Naive B cell (primary cell): Measurements from ENCODE around the gene ILK. TPM values are rescaled to one million over a fixed set of nuclear protein-coding genes. Genes with fewer than 3 reads are reported as not detected.
A peak's percentile ranks its signal among the peaks of the same experiment; 100 is the strongest.

ENCODE experiments used
- ATAC-seq, 2 donors: fragments of 150-1000 bp; cut with Tn5 transposase; 2 replicates each; pipeline ENCODE4 v1.10.0; 2021; ENCODE audit warnings: low read depth in 2 of 2, mild to moderate bottlenecking in 2 of 2, moderate library complexity in 2 of 2
- DNase-seq: peaks from one replicate; pipeline ENCODE4 v3.0.0; 2022
- H3K27ac Mint-ChIP-seq, 6 donors: one replicate each; pipeline ENCODE4 v1.8.0; 2020 to 2022; ENCODE audit warnings: mild to moderate bottlenecking in 6 of 6, mixed read lengths in 6 of 6, moderate library complexity in 5 of 6, inconsistent platforms in 2 of 6
- H3K27me3 Mint-ChIP-seq, 3 donors: one replicate each; pipeline ENCODE4 v1.8.0; 2021 to 2022; ENCODE audit warnings: mixed read lengths in 3 of 3, mild to moderate bottlenecking in 1 of 3
- H3K36me3 Mint-ChIP-seq, 2 donors: one replicate each; pipeline ENCODE4 v1.8.0; 2020 to 2022; ENCODE audit warnings: mixed read lengths in 2 of 2, inconsistent platforms in 1 of 2, mild to moderate bottlenecking in 1 of 2
- H3K4me1 Mint-ChIP-seq, 3 donors: one replicate each; pipeline ENCODE4 v1.8.0; 2020 to 2022; ENCODE audit warnings: mixed read lengths in 3 of 3, inconsistent platforms in 1 of 3, mild to moderate bottlenecking in 1 of 3, moderate library complexity in 1 of 3
- H3K4me3 Mint-ChIP-seq, 8 donors: one replicate each; pipeline ENCODE4 v1.8.0; 2020 to 2022; ENCODE audit warnings: mild to moderate bottlenecking in 8 of 8, mixed read lengths in 8 of 8, moderate library complexity in 8 of 8, inconsistent platforms in 2 of 8
- H3K9me3 Mint-ChIP-seq, 7 donors: one replicate each; pipeline ENCODE4 v1.8.0; 2020 to 2022; ENCODE audit warnings: mixed read lengths in 7 of 7, mild to moderate bottlenecking in 5 of 7, inconsistent platforms in 2 of 7, moderate library complexity in 1 of 7
- polyA plus RNA-seq, 6 donors: library from polyadenylated mRNA; unstranded; fragments of 300-500 nt; fragmentation: Illumina TruSeq; gene quantifications; one replicate each; pipeline ENCODE4 v1.2.3, GENCODE V29; 2021; ENCODE audit warnings: low read depth in 6 of 6

The ILK gene
- polyA plus RNA-seq, 6 donors from 2014 or later = 49.8 to 87.8 (median 73.8) TPM

DNA sequence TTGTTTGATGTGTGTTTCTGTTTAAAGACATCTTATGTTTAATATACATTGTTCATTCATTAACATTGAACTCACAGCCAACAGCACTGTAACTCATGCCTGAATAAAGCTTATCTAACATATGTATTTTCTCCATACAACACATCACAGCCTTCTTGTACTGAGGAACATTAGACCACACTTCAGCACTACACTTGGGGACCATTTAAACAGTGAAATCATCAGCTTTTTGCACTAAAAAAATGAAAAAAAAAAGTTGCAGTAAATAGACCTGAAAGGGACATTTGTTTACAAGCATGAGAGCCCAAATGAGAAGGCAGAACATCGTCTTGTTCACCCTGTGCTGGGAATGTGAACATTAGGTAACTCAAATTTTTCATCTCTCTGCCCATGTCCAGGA, 31.0 kb downstream of the ILK start:
- ATAC-seq (no peak), DNase-seq (no peak)
- H3K4me3 Mint-ChIP-seq = no peak overlapping the region
- H3K36me3 Mint-ChIP-seq = no peaks in the 10 kb centered on the region
- H3K9me3 Mint-ChIP-seq = no peaks in the 10 kb centered on the region
- H3K27me3 Mint-ChIP-seq = no peaks in the 10 kb centered on the region
- no peak overlapping the region for H3K27ac Mint-ChIP-seq
- H3K4me1 Mint-ChIP-seq = peaks cover 0 to 4% (median 3%) of the 10 kb centered on the region in 3 donors

DNA sequence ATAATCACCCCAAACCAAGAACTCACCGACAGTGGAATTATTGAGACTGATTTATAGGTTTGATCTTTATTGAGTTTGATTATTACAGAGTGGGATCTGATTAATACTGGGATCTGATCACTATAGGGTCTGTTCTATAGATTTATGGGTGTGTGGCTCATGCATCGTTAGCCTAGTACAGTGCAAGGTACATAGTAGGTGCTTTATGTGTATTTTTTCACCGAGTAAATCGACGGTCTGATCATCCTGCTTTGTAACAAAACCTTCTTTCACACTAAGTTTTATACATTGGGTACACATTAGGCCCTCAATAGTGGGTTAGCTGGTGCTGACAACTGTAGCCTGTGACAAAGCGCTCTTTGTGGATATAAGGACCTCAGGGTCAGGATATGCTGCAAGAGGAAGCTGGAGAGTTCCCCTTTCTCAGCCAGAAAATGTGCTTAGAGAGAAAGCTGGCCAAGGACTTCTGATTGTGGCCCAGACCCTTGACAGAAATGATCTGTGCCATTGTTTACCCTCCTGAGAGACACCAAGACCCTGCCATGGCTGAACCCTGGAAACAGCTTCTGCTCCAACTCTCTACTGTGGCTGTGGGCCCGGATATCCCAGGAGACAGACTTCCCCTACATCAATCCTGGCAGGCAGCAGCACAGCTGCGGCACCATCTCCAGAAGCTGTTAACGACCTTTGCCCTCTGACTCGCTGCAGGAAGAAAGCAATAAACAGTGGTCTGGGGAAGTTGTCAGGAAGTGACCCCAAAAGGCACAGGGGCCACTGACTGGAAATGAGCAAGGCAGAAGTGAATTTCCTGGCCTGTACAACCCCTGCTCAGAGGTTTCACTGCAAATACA, 31.7 kb downstream of the ILK start:
- DNase-seq (no peak), ATAC-seq (peak in 1 of 2 donors; percentile 35)
- H3K9me3 Mint-ChIP-seq = no peaks in the 10 kb centered on the region
- no peak overlapping the region for H3K27ac Mint-ChIP-seq
- H3K4me3 Mint-ChIP-seq = no peak overlapping the region
- H3K36me3 Mint-ChIP-seq = no peaks in the 10 kb centered on the region
- H3K27me3 Mint-ChIP-seq = no peaks in the 10 kb centered on the region
- H3K4me1 Mint-ChIP-seq = peaks cover 0 to 6% (median 4%) of the 10 kb centered on the region in 3 donors

DNA sequence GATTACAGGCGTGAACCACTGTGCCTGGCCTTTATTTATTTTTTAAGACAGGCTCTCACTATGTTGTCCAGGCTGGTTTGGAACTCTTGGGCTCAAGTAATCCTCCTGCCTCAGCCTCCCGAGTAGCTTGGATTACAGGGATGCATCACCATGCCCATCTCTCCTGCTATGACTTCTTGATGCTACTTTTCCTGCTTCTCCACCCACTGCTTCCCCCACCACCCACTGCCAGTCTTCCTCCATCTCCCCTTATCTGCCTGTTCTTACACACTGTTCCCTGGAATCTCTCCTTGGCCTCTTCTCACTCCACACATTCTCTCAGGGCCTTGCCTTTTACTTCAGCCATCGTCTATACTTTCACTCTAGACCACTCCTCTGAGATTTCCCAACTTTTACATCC, 32.9 kb downstream of the ILK start:
- DNase-seq (no peak), ATAC-seq (no peak)
- no peaks in the 10 kb centered on the region for H3K9me3 Mint-ChIP-seq
- H3K27ac Mint-ChIP-seq = no peak overlapping the region
- H3K4me3 Mint-ChIP-seq = no peak overlapping the region
- peaks cover 0 to 6% (median 4%) of the 10 kb centered on the region in 3 donors for H3K4me1 Mint-ChIP-seq
- no peaks in the 10 kb centered on the region for H3K27me3 Mint-ChIP-seq
- no peaks in the 10 kb centered on the region for H3K36me3 Mint-ChIP-seq

DNA sequence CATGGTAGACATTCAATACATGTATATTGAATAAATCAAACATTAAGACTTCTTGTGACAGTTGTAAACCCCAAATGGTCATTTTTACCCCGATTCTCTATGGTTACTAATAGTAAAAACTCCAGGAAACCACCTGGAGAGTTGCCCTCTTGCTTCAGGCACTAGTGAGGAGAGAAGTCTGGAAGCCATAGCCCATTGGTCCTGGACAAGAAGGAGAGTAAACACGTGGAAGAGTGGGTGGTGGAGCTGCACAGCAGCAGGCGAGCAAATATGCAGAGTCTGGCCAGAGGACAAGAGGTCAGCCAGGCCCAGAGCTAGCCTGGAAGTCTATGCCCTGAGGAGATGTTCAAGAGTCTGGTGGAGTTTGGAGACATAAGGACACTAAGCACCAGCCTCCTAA, 34.3 kb downstream of the ILK start:
- ATAC-seq (no peak), DNase-seq (no peak)
- Mint-ChIP-seq H3K27ac (no peak overlapping the region), H3K4me1 (peaks cover 0 to 6% (median 4%) of the 10 kb centered on the region in 3 donors), H3K36me3 (no peaks in the 10 kb centered on the region), H3K27me3 (no peaks in the 10 kb centered on the region), H3K4me3 (no peak overlapping the region), H3K9me3 (no peaks in the 10 kb centered on the region)

DNA sequence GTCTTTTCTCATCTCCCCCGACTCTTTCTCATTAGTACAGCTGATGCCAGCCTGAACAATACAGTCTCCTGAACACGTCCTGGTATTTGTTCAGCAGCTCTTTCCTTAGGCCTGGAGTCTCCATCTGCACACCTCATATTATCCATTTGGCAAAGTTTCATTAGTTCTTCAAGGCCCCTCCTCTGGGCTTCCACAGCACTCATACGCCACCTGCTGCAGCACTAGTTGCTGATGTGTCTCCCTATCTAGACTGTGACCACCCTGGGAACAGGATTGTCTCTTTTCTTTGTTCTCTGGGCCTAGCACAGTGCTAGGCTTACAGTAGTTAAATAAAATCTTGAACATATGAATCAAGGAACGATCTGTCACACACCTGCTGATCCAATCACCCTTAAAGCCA, 34.9 kb downstream of the ILK start:
- Mint-ChIP-seq H3K4me3 (no peak overlapping the region), H3K4me1 (peaks cover 0 to 6% (median 4%) of the 10 kb centered on the region in 3 donors), H3K27ac (no peak overlapping the region), H3K9me3 (no peaks in the 10 kb centered on the region), H3K36me3 (no peaks in the 10 kb centered on the region), H3K27me3 (no peaks in the 10 kb centered on the region)
- ATAC-seq = no peak
- no peak for DNase-seq

DNA sequence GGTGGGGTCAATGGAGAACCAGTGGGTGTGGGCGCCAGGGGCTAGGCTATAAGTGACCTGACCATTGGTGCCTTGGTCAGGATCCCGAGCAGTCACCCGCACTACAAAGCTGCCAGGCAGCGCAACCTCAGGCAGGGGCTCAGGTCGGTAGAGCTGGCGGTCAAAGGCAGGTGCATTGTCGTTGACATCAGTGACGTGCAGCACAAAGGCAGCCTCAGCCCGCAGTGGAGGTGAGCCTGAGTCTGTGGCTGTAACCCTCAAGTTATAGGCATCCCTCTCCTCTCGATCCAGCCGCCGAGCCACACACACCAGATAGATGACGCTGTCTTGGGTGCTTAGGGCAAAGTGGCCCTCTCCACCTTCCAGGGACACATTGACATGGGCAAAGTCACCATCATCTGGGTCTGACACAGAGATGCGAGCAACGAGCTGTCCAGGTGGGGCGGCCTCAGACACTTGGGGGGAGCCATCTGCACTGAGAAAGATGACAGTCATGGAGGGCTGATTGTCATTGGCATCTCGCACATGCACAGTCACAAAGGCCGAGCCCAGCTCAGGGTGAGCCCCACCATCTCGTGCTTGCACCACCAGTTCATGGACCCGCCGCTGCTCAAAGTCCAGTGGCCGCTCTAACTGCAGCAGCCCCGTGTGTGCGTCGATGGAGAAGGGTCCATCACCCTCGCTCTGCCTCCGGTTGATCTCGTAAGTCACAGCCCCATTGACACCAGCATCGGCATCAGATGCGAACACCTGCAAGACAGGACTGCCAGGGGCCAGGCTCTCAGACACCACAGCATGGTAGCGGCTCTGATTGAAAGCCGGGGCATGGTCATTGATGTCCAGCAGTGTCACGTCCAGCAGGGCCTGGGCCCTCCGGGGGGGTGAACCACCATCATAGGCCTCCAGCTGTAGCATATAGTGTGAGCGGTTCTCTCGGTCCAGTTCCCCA, 36.7 kb downstream of the ILK start:
- Mint-ChIP-seq H3K9me3 (no peaks in the 10 kb centered on the region), H3K4me3 (no peak overlapping the region), H3K27ac (no peak overlapping the region), H3K27me3 (no peaks in the 10 kb centered on the region), H3K36me3 (no peaks in the 10 kb centered on the region), H3K4me1 (peaks cover 0 to 6% (median 4%) of the 10 kb centered on the region in 3 donors)
- DNase-seq (no peak), ATAC-seq (no peak)

DNA sequence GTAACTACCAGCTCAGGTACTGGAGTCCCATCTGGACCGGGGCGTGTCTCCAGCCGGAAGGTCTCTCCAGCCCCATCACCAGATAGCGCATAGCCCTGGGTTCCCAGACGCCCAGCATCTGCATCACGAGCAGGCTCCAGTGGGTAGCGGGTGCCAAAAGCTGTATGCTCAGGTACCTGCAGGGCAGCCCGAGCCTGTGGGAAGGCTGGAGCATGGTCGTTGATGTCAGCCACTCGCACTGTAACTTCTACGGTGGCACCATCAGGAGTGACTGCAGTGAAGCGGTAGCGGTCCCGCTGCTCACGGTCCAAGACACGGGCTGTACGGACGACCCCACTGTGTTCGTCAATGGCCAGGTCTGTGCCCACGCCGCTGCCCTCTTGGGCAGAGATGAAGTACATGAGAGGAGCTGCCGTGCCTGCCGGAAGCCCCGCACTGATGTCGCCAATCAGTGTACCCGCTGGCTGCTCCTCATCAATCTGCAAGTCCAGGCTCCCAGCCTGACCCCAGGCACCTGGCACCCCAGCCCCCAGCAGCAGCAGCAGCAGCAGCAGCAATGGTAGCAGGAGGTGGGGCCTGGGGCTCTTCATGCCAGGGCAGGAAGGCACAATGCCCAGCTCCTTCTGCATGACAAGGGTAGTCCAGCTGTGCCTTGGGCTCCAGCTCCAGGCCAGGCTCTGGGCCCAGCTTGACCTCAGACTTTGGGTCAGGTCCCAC, 37.6 kb downstream of the ILK start:
- H3K9me3 Mint-ChIP-seq = no peaks in the 10 kb centered on the region
- no peak overlapping the region for H3K27ac Mint-ChIP-seq
- ATAC-seq = no peak
- H3K4me1 Mint-ChIP-seq = peaks cover 0 to 6% (median 4%) of the 10 kb centered on the region in 3 donors
- H3K27me3 Mint-ChIP-seq = no peaks in the 10 kb centered on the region
- no peak overlapping the region for H3K4me3 Mint-ChIP-seq
- no peaks in the 10 kb centered on the region for H3K36me3 Mint-ChIP-seq
- DNase-seq = no peak

DNA sequence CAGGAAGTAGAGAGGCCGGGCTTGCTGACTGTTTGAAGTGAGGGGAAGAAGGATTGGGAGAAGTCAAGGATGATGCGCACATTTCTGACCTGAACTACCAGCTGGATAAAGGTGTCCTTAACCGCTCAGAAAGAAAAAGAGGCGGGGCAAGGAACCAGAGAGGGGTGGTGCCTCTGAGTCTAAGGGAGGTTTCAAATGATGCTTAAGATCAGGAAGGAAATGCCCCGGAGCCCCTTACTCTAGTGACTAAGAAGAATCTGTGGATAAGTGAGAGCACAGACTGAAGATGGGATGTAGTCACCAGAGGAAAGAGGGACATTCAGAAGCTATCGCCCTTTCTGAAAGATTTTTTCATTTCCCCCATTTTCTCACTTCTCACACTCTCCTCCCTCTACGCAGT, 39.4 kb downstream of the ILK start:
- ATAC-seq (no peak), DNase-seq (no peak)
- Mint-ChIP-seq H3K36me3 (no peaks in the 10 kb centered on the region), H3K9me3 (no peaks in the 10 kb centered on the region), H3K27ac (no peak overlapping the region), H3K4me3 (no peak overlapping the region), H3K4me1 (peaks cover 0 to 6% (median 4%) of the 10 kb centered on the region in 3 donors), H3K27me3 (no peaks in the 10 kb centered on the region)

DNA sequence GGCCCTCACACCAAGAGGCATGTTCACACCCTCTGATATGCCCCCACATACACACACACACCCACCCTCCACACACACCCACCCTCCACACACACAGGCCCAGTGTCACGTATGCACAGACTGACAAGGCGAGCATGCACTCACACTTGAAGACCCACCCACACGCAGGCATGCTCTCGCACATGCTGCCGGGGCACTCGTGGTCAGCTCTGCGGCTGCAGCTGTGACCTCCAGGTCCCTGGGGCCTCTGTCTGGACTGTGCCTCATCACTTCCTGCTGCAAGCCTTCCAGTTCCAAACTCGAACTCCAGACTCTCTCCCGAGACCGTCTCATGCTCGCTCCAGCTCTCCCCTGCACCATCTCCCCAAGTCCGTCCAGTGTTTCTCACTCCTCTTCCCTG, 42.5 kb downstream of the ILK start:
- H3K9me3 Mint-ChIP-seq = no peaks in the 10 kb centered on the region

DNA sequence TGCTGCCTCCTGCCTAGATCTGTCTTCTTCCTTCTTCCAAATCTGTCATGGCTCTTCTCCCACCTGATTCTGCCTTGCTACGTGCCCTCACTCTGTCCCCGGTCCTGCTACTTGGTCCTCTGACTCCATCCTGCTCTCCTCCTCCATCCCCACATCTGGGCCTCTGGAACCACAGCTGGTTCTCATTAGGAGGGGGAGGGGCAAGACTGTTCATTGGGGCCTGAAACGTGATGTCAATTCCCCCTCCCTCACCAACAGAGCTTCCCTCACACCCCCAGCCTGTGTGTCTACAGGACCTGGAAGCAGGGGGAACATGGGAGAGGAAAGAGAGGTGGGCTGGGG, 43.0 kb downstream of the ILK start:
- Mint-ChIP-seq H3K36me3 (no peaks in the 10 kb centered on the region), H3K27me3 (no peaks in the 10 kb centered on the region), H3K27ac (no peak overlapping the region), H3K4me1 (no peaks in the 10 kb centered on the region), H3K9me3 (no peaks in the 10 kb centered on the region), H3K4me3 (no peak overlapping the region)
- ATAC-seq (peak in 1 of 2 donors; percentile 11), DNase-seq (no peak)

More for the DNA sequence above, 42.5 kb downstream of the ILK start:
- no peaks in the 10 kb centered on the region for H3K27me3 Mint-ChIP-seq
- H3K36me3 Mint-ChIP-seq = no peaks in the 10 kb centered on the region
- ATAC-seq (no peak), DNase-seq (no peak)
- H3K4me3 Mint-ChIP-seq = no peak overlapping the region
- H3K27ac Mint-ChIP-seq = peak overlapping the region in 1 of 6 donors; percentile 32
- no peaks in the 10 kb centered on the region for H3K4me1 Mint-ChIP-seq

DNA sequence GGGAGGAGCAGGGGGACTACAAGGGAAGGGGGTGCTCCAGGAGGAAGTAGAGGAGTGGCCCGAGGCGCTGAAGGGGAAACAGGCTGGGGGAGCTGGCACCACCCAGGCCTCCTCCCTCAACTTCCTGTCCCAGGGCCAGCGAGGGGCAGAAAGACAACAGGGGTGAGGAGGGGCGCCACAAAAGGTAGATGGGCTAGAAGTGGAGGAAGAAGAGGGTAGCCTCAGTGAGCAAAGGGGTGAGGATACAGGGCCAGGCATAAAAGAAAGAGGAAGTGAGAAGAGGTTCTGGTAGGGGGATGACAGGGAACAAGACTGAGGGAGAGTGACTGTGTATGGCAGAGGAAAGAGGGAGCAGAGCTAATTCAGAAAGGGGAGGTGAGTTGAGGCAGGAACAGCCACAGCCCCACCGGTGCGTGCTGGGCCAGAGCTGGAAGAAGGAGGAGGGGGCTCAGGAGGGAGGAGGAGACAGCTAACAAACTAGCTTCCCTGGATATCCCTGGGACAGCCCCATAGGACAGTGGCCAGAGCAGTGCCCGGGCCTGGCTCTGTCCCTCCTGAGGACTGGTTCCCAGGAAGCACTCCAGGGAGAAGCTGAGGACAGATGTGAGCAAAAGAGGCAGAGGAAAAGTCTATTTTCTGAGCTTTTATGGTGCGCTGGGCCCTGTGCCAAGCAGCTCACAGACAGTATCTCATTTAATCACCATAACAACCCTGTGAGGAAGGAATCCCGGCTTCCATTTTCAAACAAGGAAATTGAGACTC, 43.5 kb downstream of the ILK start:
- H3K36me3 Mint-ChIP-seq = no peaks in the 10 kb centered on the region
- DNase-seq (peak; percentile 59), ATAC-seq (peak; percentile 91 to 92)
- no peaks in the 10 kb centered on the region for H3K27me3 Mint-ChIP-seq
- H3K4me1 Mint-ChIP-seq = no peaks in the 10 kb centered on the region
- H3K27ac Mint-ChIP-seq = no peak overlapping the region
- H3K9me3 Mint-ChIP-seq = no peaks in the 10 kb centered on the region
- H3K4me3 Mint-ChIP-seq = no peak overlapping the region

DNA sequence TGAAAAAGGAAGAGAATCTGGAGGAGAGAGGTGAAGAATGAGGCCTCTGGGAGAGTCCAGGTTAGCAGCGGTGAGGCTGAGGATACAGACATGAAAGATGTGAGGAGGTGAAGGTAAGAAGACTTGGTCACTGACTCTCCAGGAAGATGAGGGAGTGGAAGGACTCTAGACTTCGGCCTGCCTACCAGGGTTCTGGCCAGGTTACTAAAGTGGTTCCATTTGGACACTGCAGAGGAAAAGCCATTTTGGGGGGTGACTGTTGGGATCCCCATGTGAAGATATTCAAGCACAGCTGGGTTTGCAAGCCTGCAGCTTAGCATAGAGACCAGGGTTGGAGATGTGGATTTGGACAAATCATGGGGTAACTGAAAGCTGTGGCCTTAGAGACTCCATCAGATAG, 44.3 kb downstream of the ILK start:
- ATAC-seq (no peak), DNase-seq (no peak)
- Mint-ChIP-seq H3K27me3 (no peaks in the 10 kb centered on the region), H3K4me1 (no peaks in the 10 kb centered on the region), H3K27ac (no peak overlapping the region), H3K9me3 (no peaks in the 10 kb centered on the region), H3K36me3 (no peaks in the 10 kb centered on the region), H3K4me3 (no peak overlapping the region)

DNA sequence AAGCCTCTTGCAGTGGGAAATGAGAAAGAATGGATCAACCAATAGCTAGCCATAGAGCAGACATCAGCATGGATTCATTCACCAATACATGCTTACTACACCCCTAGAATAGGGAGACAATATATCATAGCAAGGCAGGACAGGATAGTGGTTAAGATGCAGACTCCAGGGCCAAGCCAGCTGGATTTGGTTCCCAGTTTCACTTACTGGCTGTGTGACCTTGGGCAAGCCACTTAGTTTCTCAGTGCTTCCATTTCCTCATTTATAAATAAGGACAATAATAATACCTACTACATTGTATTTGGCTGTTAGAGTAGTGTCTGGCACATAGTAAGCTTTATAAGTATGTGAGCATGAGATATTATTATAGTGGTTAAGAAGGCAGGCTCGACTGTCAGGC, 44.9 kb downstream of the ILK start:
- DNase-seq (no peak), ATAC-seq (no peak)
- Mint-ChIP-seq H3K27ac (no peak overlapping the region), H3K27me3 (no peaks in the 10 kb centered on the region), H3K4me1 (no peaks in the 10 kb centered on the region), H3K36me3 (no peaks in the 10 kb centered on the region), H3K4me3 (no peak overlapping the region), H3K9me3 (no peaks in the 10 kb centered on the region)
